Kidney (tissue), 14 donors: ENCODE results near the gene PLAC1. TPM values are rescaled to one million over a fixed set of nuclear protein-coding genes. Genes with fewer than 3 reads are reported as not detected.

Experiments used
- DNase-seq, 5 donors: peaks; one replicate each; pipeline ENCODE4 v3.0.0-alpha.2; 2013 to 2020
- FAIRE-seq: peaks from 2 replicates; lab custom pipeline; 2012; peaks lifted over from hg19 to GRCh38; lab: Jason Lieb, UNC
- H3K27ac ChIP-seq, 2 donors: one replicate each; pipeline ENCODE4 v1.7.0; 2013; ENCODE audit warnings: low read depth in 2 of 2, low read length in 2 of 2, inconsistent platforms in 1 of 2
- H3K27me3 ChIP-seq: one replicate; pipeline ENCODE4 v1.7.1; 2013; ENCODE audit warnings: low read length, inconsistent platforms; ENCODE audit not compliant: control insufficient read depth, insufficient read depth
- H3K36me3 ChIP-seq, 3 donors: one replicate each; pipeline versions ENCODE4 v1.7.0 to v1.7.1; 2013; ENCODE audit warnings: low read length in 3 of 3, control low read depth in 1 of 3, inconsistent platforms in 1 of 3; ENCODE audit not compliant: insufficient read depth in 3 of 3, control insufficient read depth in 2 of 3
- H3K4me1 ChIP-seq, 3 donors: one replicate each; pipeline versions ENCODE4 v1.7.0 to v1.7.1; 2013; ENCODE audit warnings: low read length in 3 of 3, inconsistent platforms in 1 of 3, low read depth in 1 of 3; ENCODE audit not compliant: control insufficient read depth in 2 of 3, insufficient read depth in 2 of 3
- H3K4me3 ChIP-seq, 3 donors: one replicate each; pipeline versions ENCODE4 v1.7.0 to v1.8.1; 2013; ENCODE audit warnings: low read length in 3 of 3, control low read depth in 1 of 3, inconsistent platforms in 1 of 3
- H3K9ac ChIP-seq, 3 donors: one replicate each; pipeline versions ENCODE4 v1.7.0 to v1.7.1; 2013; ENCODE audit warnings: low read length in 3 of 3, control low read depth in 1 of 3, inconsistent platforms in 1 of 3
- H3K9me3 ChIP-seq, 3 donors: one replicate each; pipeline versions ENCODE4 v1.7.0 to v1.7.1; 2013; ENCODE audit warnings: low read length in 3 of 3, control low read depth in 1 of 3, inconsistent platforms in 1 of 3; ENCODE audit not compliant: control insufficient read depth in 2 of 3, insufficient read depth in 1 of 3
- CTCF ChIP-seq: IDR thresholded peaks from 3 replicates; pipeline ENCODE4 v1.5.1; 2012; ENCODE audit warnings: mild to moderate bottlenecking, moderate library complexity, borderline replicate concordance; ENCODE audit not compliant: insufficient read depth; ENCODE audit errors: extremely low read depth
- intact Hi-C: fragments of 100-400 bp; cut with DNase I; formaldehyde crosslinking; loops from one replicate; pipeline ENCODE4 v1.11.1; 2022
- polyA plus RNA-seq: library from polyadenylated mRNA; stranded (reverse); fragments of 350-450 nt; fragmentation: Illumina TruSeq; extraction: RNeasy Lipid Tissue Mini Kit (QIAGEN cat#74804); gene quantifications from one replicate; pipeline ENCODE4 v1.2.3, GENCODE V29; 2014; ENCODE audit warnings: low read depth, low replicate concordance; ENCODE audit not compliant: insufficient read depth
- total RNA-seq: library from RNA; stranded (reverse); fragmentation: NEBNext Ultra II Directional; extraction: Animal tissue kit (Norgen Biotek cat#: 25700); gene quantifications from one replicate; pipeline ENCODE4 v1.2.1, GENCODE V29; 2021
- donor health status: control.
- donor health status: control.
- donor health status: control.
- donor health status: control.
- donor health status: control.
- donor health status: DM: yes; HTN: yes; CAD: no.
- donor health status: Normal renal cell carcinoma (clear cell type).

Gene PLAC1
- total and polyA plus RNA-seq, 2 donors from 2014 or later = not detected

DNA sequence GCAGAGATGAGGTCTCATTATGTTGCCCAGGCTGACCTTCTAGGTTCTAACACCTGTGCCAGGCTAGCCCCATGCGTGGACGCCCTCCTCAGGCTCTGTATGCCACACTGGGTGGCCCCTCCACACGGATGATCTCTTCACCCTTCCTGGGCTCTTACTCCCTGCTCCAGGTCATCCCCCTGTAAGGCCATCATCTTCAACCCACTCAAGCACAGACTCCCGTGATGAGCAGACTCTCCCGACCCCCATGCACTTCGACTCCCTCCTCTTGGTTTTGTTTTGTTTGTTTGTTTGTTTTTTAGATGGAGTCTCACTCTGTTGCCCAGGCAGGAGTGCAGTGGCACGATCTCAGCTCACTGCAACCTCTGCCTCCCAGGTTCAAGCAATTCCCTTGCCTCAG lies 127.4 kb downstream of the PLAC1 start:
- no peaks in the 10 kb centered on the region for H3K36me3 ChIP-seq

GRCh38 chrX:134529481-134529880 lies 128.8 kb downstream of the PLAC1 start:
- no peak for DNase-seq
- Histone ChIP-seq H3K4me3 (no peak overlapping the region), H3K9me3 (no peaks in the 10 kb centered on the region), H3K27me3 (no peaks in the 10 kb centered on the region), H3K4me1 (no peaks in the 10 kb centered on the region), H3K36me3 (no peaks in the 10 kb centered on the region), H3K9ac (no peak overlapping the region), H3K27ac (no peak overlapping the region)
- FAIRE-seq = no peak
- intact Hi-C loops = no loop called here
- TF ChIP-seq CTCF = no peak

More for the DNA sequence above, 127.4 kb downstream of the PLAC1 start:
- TF ChIP-seq CTCF = no peak
- no peak overlapping the region for H3K9ac ChIP-seq
- DNase-seq = no peak
- intact Hi-C loops = no loop called here
- no peaks in the 10 kb centered on the region for H3K27me3 ChIP-seq
- no peaks in the 10 kb centered on the region for H3K9me3 ChIP-seq
- no peak overlapping the region for H3K4me3 ChIP-seq
- FAIRE-seq = no peak
- H3K4me1 ChIP-seq = no peaks in the 10 kb centered on the region
- H3K27ac ChIP-seq = no peak overlapping the region

GRCh38 chrX:134528960-134529359 lies 129.3 kb downstream of the PLAC1 start:
- no peak for FAIRE-seq
- no peaks in the 10 kb centered on the region for H3K4me1 ChIP-seq

More at GRCh38 chrX:134528960-134529359, 129.3 kb downstream of the PLAC1 start:
- no peaks in the 10 kb centered on the region for H3K27me3 ChIP-seq
- H3K9ac ChIP-seq = no peak overlapping the region
- H3K36me3 ChIP-seq = no peaks in the 10 kb centered on the region
- TF ChIP-seq CTCF = no peak
- DNase-seq = no peak
- no peak overlapping the region for H3K27ac ChIP-seq
- H3K9me3 ChIP-seq = no peaks in the 10 kb centered on the region
- intact Hi-C loops = no loop called here
- no peak overlapping the region for H3K4me3 ChIP-seq
